Globus pallidus (tissue), 1 donor: ENCODE measurements around the gene AFMID.
"Not testable (repeated sequence)": the region's sequence is repeated elsewhere in the genome, so short reads cannot be mapped to it uniquely, and the experiment has no call there.

Source experiments
- DNase-seq: peaks from one replicate; pipeline ENCODE4 v3.0.0-alpha.2; 2015; ENCODE audit warnings: low spot score

AFMID gene

DNA sequence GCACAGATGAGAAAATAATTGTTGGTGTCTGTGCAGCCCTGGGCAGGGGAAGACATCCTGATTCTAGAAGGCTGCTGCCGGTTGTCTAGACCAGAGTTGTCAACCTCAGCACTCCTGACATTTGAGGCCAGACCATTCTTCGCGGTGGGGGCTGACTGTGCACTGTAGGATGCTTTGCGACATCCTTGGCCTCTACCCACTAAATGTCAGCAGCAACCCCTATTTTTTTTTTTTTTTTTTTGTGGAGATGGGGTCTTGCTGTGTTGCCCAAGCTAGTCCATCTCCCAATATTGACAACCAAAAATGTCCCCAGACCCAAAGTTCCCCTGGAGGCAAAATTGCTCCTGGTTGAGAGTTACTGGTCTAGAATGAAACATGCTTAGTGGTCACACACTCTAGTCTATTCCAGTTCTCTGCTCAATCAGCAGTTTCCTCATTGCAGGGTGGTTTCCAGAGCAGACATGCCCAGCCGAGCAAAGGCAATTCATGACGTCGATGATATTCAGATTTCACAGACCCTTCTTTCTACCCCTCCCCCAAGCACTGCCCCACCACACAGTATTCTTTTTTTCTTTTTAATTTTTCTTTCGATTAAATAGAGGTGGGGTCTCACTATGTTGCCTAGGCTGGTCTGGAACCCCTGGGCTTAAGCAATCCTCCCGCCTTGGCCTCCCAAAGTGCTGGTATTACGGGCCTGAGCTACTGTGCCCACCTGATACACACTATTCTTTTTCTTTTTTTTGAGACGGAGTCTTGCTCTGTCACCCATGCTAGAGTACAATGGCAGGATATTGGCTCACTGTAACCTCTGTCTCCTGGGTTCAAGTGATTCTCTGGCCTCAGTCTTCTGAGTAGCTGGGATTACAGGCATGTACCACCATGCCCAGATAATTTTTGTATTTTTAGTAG, 32.0 kb upstream of the AFMID start:
- no peak for DNase-seq

DNA sequence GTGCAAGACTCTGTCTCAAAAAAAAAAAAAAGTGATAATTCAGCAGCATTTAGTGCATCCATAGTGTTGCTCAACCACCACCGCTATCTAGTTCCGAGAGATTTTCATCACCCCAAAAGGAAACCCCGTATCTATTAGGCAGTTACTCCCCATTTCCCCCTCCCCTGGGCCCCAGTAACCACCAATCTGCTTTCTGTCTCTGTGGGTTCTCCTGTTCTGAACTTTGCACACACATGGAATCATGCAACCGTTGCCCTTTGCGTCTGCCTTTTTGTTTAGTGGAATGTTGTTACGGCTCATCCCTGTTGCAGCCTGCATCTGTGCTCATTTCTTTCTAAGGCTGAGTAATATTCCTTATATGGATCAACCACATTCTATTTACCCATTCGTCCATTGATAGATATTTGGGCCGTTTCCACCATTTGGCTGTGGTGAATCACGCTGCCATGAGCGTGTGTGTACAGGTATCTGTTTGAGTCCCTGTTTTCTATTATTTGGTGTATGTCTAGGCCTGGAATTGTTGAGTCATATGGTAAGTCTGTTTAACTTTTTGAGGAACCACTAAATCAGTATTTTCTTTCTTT, 27.5 kb upstream of the AFMID start:
- DNase-seq = no peak

DNA sequence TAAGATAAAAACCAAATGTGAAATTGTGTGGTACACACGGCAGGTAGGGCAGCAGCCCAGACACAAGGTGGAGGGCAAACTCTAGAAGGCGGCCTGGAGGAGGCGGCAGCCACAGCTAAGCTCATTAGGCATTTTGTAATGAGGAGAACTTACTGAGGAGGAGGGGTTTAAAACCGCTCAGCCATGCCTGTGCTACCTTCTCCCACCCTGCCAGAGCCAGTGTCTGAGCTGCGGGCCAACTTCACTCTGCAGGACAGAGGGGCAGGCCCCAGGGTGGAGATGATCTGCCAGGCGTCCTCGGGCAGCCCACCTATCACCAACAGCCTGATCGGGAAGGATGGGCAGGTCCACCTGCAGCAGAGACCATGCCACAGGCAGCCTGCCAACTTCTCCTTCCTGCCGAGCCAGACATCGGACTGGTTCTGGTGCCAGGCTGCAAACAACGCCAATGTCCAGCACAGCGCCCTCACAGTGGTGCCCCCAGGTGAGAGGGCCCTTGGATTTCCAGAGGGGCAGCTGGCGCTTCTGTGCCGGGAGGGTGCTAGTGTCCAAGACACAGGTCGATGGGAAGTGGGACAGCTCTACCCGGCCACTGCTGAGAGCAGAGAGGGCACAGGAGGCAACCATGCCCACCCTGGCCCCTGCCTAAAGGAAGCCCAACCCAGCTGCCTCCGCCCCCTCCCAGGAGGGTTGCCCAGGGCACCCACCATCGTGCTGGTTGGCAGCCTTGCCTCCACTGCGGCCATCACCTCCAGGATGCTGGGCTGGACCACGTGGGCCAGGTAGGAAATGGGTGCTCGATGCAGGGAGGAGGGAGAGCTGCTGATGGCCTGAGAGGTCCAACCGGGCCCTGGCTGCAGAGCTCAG, 23.0 kb upstream of the AFMID start:
- no peak for DNase-seq

DNA sequence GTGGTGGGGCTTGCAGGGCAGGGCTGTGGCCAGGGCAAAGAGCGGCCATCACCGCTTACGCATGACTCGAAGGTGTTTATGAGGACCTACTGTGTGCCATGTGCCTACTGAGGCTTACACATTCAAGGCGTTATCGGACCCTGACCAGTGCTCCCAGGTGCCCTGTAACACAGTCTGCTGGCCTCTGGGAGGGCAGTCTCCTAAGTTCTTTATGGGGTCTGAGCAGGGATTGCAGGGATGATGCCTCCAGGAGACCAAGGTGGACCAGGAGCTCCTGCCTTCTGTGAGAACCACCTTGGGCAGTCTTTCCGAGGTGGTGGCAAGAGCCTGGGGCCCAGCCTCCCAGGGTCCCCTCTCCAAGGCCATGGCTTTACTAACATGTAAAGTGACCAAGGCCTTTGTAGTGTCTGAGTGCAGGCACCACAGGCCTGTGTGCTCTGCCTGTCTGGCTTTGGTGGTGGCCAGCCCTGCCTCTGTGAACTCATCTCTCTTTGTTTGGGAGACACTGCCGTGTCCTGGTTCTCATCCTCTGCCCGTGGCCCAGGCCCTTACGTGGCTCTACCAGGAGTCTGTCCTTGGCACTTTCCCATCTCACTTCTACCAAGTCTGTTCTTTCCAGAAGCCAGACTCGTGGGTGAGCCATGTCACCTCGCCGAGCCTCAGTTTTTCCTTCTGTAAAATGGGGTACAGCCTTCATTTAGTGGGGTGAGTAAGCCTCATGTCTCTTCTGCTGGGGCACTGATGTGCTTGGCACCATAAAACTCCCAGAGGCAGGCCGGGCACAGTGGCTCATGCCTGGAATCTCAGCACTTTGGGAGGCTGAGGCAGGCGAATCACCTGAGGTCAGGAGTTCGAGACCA, 22.2 kb upstream of the AFMID start:
- no peak for DNase-seq

DNA sequence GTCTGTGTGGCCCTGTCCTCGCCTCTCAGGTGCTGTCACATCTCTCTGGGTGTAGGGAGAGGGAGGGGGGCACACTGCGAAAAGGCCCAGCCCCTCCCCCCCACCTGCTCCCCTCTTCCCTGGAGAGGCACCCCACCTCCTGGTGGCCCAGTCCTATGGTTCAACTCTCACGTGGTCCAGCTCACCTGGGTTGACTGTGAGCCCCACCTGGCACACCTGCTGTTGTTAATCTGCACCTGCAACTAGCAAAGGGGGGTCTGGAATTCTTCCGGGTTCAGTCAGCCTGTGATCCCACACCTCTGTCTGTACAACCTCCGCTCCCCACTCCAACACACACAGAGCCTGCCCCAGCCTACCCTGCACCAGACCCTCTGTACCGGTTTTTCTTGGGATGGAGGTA, 20.7 kb upstream of the AFMID start:
- no peak for DNase-seq

DNA sequence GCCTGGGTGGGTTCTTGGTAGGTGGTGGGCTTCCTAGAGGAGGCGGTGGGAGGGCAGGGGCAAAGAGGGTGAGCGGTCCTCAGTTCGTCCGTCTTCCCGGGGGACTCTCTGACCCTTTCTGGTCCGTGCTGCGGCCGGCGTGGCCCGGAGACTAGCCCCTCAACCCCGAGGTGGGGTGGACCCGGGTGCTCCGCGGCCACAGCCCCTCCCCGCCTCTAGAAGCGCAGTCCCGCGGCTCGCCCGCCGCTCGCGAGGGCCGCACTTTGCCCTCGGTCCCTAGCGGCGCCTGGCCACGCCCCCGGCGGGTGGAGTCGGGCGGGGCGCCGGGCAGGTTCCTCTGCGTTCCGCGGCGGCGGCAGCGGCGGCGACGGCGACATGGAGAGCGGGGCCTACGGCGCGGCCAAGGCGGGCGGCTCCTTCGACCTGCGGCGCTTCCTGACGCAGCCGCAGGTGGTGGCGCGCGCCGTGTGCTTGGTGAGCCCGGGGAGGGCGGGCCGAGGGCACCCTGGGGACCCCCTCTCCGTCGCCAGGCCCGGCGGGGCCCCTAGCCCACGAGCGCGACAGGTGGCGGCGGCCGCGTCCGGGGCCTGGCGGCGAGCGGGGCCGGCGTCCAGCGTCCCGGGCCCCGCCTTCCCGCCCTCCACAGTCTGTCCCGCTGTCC, 18.8 kb upstream of the AFMID start, which contains the start of gene SYNGR2:
TSS of gene SYNGR2 (plus strand) at position 340 of the 661 bp plus-strand sequence. CDS start at position 376, 36 bp downstream.
- peak; percentile 70 for DNase-seq

DNA sequence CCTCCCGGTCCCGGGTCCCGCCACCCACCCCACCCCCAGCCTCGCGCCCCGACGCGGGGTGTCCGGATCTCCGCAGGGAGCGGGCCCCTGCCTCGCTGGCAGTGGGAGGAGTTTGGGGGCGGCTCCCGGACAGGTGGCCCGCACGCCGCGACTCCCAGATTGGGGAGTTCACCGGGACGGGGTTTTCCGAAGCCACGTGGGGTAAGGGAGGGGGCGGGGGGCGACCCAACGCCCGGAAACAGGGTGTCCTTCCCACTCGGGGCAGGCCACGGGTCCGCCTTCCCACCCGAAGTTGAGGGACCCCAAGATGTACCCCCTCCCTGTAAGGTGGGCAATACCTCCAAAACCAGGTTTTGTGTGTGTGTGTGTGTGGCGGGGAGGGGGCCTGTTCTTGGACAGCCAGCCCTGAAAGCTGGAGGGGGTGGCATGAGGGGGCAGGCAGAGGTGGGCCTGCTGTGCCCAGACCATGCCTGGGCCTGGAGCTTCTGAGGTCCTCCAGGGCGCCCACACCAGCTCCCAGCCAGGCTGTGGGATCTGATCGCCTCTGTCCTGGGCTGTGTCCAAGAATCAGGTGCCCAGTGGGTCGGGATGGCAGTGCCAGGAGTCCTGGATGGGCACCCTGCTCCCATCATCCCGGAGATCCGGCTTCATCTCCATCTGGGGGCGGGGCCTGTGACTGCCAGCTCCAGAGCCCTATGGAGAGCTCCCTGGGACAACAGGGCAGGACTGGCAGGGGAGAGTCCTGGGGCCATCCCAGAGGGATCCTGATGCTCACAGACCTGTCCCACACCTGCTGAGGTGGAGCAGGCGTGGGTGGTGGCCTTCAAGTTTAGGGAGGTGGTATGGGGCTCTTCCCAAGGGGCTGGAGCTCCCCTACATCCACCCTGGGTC, 18.0 kb upstream of the AFMID start:
- peak; percentile 78 for DNase-seq

DNA sequence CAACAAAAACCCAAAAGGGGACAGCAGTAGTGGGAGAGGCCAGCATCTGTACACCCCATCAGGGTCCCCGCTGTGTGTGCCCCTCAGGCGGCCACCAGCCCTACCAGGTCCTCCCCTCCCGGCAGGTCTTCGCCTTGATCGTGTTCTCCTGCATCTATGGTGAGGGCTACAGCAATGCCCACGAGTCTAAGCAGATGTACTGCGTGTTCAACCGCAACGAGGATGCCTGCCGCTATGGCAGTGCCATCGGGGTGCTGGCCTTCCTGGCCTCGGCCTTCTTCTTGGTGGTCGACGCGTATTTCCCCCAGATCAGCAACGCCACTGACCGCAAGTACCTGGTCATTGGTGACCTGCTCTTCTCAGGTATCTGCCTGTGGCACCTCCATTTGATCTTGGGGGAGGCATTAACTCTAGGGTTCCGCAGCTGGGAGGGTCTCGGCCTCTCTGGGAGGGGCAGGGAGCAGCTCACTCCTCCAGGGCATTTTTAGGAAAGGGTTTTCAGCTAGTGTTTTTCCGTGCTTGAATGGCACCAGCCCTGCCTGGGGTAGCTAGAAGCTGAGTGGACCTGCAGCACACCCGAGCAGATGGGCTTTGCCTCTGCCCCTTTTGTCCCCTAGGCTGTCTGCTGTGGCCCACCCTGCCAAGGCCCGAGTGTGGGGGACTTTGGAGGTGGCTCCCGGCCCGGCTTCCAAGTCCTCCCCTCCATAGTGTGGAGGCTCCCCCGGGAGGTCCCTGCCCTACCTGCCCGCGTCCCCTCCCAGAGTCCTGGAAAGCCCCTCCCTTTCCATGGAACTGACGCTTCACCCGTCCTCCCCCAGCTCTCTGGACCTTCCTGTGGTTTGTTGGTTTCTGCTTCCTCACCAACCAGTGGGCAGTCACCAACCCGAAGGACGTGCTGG, 16.2 kb upstream of the AFMID start:
- DNase-seq = no peak

DNA sequence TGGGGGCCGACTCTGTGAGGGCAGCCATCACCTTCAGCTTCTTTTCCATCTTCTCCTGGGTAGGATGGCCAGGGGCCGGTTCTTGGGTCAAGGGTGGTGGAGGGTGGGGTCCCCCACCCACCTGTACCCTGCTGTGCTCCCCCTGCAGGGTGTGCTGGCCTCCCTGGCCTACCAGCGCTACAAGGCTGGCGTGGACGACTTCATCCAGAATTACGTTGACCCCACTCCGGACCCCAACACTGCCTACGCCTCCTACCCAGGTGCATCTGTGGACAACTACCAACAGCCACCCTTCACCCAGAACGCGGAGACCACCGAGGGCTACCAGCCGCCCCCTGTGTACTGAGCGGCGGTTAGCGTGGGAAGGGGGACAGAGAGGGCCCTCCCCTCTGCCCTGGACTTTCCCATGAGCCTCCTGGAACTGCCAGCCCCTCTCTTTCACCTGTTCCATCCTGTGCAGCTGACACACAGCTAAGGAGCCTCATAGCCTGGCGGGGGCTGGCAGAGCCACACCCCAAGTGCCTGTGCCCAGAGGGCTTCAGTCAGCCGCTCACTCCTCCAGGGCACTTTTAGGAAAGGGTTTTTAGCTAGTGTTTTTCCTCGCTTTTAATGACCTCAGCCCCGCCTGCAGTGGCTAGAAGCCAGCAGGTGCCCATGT, 15.4 kb upstream of the AFMID start:
- not testable (repeated sequence) for DNase-seq

DNA sequence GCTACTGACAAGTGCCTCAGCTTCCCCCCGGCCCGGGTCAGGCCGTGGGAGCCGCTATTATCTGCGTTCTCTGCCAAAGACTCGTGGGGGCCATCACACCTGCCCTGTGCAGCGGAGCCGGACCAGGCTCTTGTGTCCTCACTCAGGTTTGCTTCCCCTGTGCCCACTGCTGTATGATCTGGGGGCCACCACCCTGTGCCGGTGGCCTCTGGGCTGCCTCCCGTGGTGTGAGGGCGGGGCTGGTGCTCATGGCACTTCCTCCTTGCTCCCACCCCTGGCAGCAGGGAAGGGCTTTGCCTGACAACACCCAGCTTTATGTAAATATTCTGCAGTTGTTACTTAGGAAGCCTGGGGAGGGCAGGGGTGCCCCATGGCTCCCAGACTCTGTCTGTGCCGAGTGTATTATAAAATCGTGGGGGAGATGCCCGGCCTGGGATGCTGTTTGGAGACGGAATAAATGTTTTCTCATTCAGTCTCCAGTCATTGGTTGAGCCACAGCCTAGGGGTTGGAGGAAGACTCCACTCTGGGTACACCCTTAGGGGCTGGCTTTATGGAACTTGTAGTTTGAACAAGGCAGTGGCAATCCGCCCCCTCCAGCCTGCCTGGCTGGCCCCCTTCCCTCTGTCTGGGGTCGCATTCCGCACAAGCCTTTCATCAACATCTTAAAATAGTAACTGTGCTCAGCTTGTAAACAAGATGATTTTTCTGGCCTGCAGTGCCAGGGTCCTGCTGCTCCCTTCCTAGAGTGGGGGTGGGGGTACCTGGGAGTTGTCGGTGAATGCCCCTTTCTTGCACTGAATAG, 14.7 kb upstream of the AFMID start:
- DNase-seq = no peak

DNA sequence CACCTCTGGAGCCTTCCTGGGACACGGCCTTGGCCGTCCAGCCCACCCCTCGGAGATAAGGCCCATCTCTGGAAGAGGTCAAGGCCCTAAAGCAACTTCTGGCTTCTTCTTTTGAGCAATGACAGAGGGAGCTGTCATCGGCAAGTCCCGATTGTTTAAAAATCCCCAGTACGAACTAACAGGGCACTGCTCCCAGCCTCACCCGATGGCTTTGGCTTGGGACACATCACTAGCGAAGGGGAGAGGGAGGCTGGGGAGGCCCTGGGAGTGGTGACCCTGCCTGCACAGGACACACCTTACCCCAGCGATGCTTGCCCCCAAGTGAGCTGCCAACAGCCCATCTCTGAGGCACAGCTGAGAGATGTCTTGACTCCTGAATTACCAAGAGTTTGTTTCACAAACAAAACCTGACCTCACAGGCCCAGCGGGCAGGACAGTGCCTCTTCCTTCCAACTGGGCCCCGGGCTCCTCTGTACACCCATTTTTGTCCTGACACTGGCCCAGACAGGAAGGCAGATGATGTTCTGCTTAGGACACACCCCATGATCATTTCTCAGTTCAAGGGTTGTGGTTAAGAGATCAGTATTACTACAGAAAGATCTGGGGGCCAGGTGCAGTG, 14.0 kb upstream of the AFMID start:
- no peak for DNase-seq

DNA sequence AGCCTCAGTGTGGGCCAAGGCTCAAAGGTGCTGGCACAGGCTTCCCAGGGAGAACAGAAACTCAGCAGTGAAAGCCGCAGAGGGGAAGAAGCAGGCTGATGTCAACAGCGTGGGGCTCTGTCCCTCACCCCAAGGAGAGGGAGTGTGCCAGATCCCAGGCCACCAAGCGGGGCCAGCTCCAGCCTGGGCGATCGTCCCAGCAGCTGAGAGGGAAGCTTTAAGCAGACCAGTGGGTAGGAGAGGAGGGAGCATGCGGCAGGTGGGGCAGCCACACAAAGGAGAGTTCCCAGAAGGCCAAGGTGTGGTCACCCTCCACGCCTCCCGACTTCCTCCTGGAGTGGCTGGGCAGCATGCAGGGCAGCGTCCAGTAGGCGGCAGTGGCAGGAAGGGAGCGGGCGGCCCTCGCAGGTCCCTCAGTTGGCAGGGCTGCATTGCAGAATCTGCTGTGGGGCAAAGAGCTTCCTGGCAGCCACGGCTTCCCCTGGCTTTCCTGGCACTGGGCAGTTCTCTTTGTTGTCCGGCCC, 12.8 kb upstream of the AFMID start:
- DNase-seq = peak; percentile 91

DNA sequence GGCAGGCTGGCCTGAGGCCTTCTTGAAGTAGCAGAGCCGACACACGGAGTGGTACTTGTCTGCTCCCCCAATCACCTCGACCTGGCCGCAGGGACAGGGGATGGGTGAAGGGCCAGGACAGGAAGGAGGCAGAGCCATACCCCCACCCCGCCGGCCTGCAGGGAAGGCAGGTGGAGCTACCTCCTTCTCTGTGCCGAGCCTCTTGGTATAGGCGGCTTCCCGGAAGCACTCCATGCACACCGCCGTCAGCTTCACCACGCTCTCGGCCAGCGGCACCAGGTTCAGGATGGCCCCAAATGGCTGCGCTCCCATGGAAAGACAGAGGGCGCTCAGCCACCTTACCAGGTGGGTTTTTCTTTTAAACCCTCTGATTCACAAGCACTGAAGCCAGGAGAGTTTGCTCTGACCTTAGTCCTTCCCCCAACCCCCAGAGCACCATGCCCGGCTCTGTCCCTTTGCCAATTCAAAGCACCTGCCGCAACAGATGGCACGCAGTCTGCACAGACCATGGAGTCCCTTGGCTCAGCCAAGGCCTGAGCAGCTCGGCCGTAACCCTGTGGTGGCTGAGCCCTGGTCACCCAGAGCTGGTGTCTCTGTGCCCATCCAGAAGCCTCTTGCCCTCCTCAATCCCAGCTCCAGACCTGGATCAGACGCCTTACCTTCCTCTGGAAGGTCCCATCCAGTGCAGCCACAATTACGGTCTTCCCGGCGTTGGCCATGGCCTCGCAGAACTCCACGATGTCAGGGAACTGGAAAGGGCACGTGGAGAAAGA, 12.1 kb upstream of the AFMID start:
- no peak for DNase-seq

DNA sequence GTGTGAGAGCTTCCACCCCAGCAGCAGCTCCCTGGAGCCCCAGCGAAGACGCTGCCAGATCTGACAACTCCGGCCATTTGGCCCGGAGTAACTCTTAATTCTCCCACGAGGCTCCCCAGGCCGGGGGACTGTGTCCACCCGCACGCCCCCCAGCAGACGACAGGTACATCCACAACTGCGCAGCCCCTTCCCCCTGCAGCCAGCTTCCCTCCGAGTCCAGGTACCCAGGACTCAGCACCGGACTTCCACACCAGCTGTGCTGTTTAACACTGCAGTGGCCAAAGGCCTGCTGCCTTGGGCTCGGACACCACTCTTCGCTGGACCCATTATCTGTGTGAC, 11.6 kb upstream of the AFMID start:
- no peak for DNase-seq

DNA sequence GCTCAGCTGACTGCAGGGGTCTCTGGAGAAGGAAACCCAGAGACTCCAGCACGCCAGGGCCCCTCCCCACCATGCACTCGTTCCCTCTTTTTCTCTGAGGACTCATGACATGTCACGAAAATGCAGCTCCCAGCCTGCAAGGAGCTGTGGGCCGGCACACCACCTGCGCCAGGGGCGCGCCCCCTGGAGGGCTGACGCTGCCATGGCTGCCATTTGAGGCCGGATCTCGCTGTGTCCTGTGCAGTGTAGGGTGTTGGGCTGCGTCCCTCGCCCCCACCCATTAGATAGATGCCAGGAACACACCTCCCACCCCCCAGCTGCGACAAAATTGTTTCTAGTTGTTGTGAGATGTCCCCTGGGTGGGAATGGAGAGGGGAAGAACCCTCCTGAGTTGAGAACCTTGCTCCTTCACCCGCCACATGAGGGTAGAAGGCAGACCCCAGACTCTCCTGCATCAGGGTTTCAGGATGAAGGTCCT, 10.6 kb upstream of the AFMID start:
- DNase-seq = no peak

DNA sequence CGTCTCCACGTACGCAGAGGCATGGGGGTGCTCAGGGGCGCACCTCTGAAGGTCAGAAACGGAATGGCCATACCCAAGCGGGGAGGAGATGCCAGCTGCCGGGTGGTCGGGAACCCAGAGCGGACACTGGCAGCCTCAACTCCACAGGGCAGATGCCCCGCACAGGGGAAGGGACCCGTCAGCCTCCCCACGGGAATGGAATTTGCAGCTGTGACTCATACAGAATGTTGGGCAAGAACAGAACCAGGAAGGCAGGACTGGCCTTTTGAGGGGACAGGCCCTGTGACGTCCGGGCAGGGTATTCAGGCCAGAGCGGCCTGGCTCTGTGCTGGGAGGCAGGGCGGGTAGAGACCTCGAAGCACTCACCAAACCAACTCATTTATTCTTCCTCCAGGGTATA, 7.8 kb upstream of the AFMID start:
- no peak for DNase-seq
